Endothelial cell of umbilical vein (primary cell): ENCODE results near the gene PCNT.

Experiments used
- CTCF ChIP-seq, 2 donors: IDR thresholded peaks; 1 replicate in 1 of 2; 2 replicates in 1 of 2; pipeline ENCODE4 v1.5.1; 2011; ENCODE audit warnings: low read length in 2 of 2, mild to moderate bottlenecking in 2 of 2, moderate library complexity in 2 of 2, control low read depth in 1 of 2, inconsistent platforms in 1 of 2, low read depth in 1 of 2; ENCODE audit not compliant: insufficient read depth in 1 of 2; ENCODE audit errors: extremely low read depth in 1 of 2
- EZH2 ChIP-seq: IDR thresholded peaks from 2 replicates; pipeline ENCODE4 v1.6.1; 2012; ENCODE audit warnings: borderline replicate concordance, low read depth, mild to moderate bottlenecking, moderate library complexity, low read length, inconsistent platforms; ENCODE audit not compliant: severe bottlenecking
- POLR2A ChIP-seq: IDR thresholded peaks from 2 replicates; pipeline ENCODE4 v1.6.1; 2012; ENCODE audit warnings: low read depth, mild to moderate bottlenecking, control low read depth, low read length
- POLR2AphosphoS5 ChIP-seq: IDR thresholded peaks from 2 replicates; pipeline ENCODE4 v1.6.1; 2012; ENCODE audit warnings: low read depth, mild to moderate bottlenecking, control low read depth, low read length, moderate library complexity; ENCODE audit not compliant: insufficient read depth
- TF ChIP-seq, protein P1 (sequence below): IDR thresholded peaks from 2 replicates; pipeline ENCODE4 v1.6.1; 2011; ENCODE audit not compliant: insufficient read depth, insufficient read length

DNA sequence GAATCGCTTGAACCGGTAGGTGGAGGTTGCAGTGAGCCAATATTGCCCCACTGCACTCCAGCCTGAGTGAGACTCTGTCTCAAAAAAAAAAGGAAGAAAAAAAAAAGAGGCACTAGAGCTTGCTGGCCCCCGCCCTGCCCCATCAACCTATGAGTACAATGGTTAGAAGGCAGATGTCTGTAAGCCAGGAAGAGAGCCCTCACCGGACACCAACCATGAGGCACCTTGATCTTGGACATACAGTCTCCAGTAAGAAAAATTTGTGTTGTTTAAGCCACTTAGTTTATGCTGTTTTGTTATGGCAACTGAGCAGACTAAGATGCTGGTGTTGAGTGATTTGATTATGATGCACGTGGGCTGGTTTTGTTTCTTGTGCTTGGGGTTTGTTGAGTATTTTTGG, 168.9 kb downstream of the PCNT start:
- TF ChIP-seq CTCF (IDR thresholded peaks at IDR 0.05; ENCODE audit: extremely low read depth in 1 of 2, insufficient read depth in 1 of 2, low read depth in 1 of 2, low read length in 2 of 2) = no peak
- TF ChIP-seq EZH2 = no peak
- TF ChIP-seq, protein P1, sequence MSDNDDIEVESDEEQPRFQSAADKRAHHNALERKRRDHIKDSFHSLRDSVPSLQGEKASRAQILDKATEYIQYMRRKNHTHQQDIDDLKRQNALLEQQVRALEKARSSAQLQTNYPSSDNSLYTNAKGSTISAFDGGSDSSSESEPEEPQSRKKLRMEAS = no peak
- TF ChIP-seq POLR2A = no peak
- no peak for TF ChIP-seq POLR2AphosphoS5
